IgD-negative memory B cell (primary cell): Measurements from ENCODE around the gene ACTG2. TPM values are rescaled to one million over a fixed set of nuclear protein-coding genes. Genes with fewer than 3 reads are reported as not detected.
"Not testable (repeated sequence)": the region's sequence is repeated elsewhere in the genome, so short reads cannot be mapped to it uniquely, and the experiment has no call there.

ENCODE experiments used
- H3K27ac Mint-ChIP-seq, 3 donors: one replicate each; pipeline ENCODE4 v1.8.0; 2020 to 2022; ENCODE audit warnings: mild to moderate bottlenecking in 3 of 3, mixed read lengths in 3 of 3, moderate library complexity in 1 of 3
- H3K27me3 Mint-ChIP-seq: one replicate; pipeline ENCODE4 v1.8.0; 2021; ENCODE audit warnings: mixed read lengths
- H3K36me3 Mint-ChIP-seq: one replicate; pipeline ENCODE4 v1.8.0; 2020; ENCODE audit warnings: mild to moderate bottlenecking, mixed read lengths
- H3K4me1 Mint-ChIP-seq, 3 donors: one replicate each; pipeline ENCODE4 v1.8.0; 2020 to 2022; ENCODE audit warnings: mixed read lengths in 3 of 3, mild to moderate bottlenecking in 1 of 3
- H3K4me3 Mint-ChIP-seq, 4 donors: one replicate each; pipeline ENCODE4 v1.8.0; 2020 to 2022; ENCODE audit warnings: mild to moderate bottlenecking in 4 of 4, mixed read lengths in 4 of 4, moderate library complexity in 3 of 4
- H3K9me3 Mint-ChIP-seq, 3 donors: one replicate each; pipeline ENCODE4 v1.8.0; 2020 to 2021; ENCODE audit warnings: mixed read lengths in 3 of 3, mild to moderate bottlenecking in 1 of 3
- polyA plus RNA-seq: library from polyadenylated mRNA; unstranded; fragments of 300-500 nt; fragmentation: Illumina TruSeq; gene quantifications from one replicate; pipeline ENCODE4 v1.2.3, GENCODE V29; 2021

The ACTG2 gene
- not detected for polyA plus RNA-seq

- Mint-ChIP-seq H3K9me3 (no peaks in the 10 kb centered on the region), H3K36me3 (no peaks in the 10 kb centered on the region), H3K27ac (no peak within 1 kb of the TSS), H3K4me1 (peaks cover 0 to 2% (median 1%) of the 10 kb centered on the region in 3 donors), H3K27me3 (peaks cover 2% of the 10 kb centered on the region), H3K4me3 (no peak within 1 kb of the TSS)
Observed at GRCh38 chr2:73892631-73893329, at the start of gene ACTG2. ACTG2 (plus strand) TSS chr2:73893008; CDS start chr2:73901312, 8,304 bp downstream.

GRCh38 chr2:73844087-73844486, 48.7 kb upstream of the ACTG2 start:
- peak overlapping the region in 1 of 3 donors; percentile 43 for H3K27ac Mint-ChIP-seq
- peaks cover 5% of the 10 kb centered on the region for H3K36me3 Mint-ChIP-seq
- H3K27me3 Mint-ChIP-seq = no peaks in the 10 kb centered on the region
- no peaks in the 10 kb centered on the region for H3K9me3 Mint-ChIP-seq
- peaks cover 0 to 5% (median 2%) of the 10 kb centered on the region in 3 donors for H3K4me1 Mint-ChIP-seq
- no peak overlapping the region for H3K4me3 Mint-ChIP-seq

GRCh38 chr2:73850009-73850408, 42.8 kb upstream of the ACTG2 start:
- no peaks in the 10 kb centered on the region for H3K4me1 Mint-ChIP-seq
- H3K27ac Mint-ChIP-seq = no peak overlapping the region
- no peaks in the 10 kb centered on the region for H3K27me3 Mint-ChIP-seq
- no peaks in the 10 kb centered on the region for H3K9me3 Mint-ChIP-seq
- H3K4me3 Mint-ChIP-seq = no peak overlapping the region
- H3K36me3 Mint-ChIP-seq = peaks cover 10% of the 10 kb centered on the region

GRCh38 chr2:73851274-73851673, 41.5 kb upstream of the ACTG2 start:
- Mint-ChIP-seq H3K9me3 (peaks cover 0 to 2% (median 0%) of the 10 kb centered on the region in 3 donors), H3K4me1 (peaks cover 3 to 7% (median 6%) of the 10 kb centered on the region in 3 donors), H3K27ac (no peak overlapping the region), H3K4me3 (no peak overlapping the region), H3K27me3 (no peaks in the 10 kb centered on the region), H3K36me3 (peaks cover 22% of the 10 kb centered on the region)

- no peak overlapping the region for H3K4me3 Mint-ChIP-seq
- peaks cover 0 to 2% (median 0%) of the 10 kb centered on the region in 3 donors for H3K9me3 Mint-ChIP-seq
- H3K27me3 Mint-ChIP-seq = no peaks in the 10 kb centered on the region
- peaks cover 9 to 15% (median 14%) of the 10 kb centered on the region in 3 donors for H3K4me1 Mint-ChIP-seq
- peaks cover 22% of the 10 kb centered on the region for H3K36me3 Mint-ChIP-seq
- H3K27ac Mint-ChIP-seq = no peak overlapping the region
Observed at GRCh38 chr2:73852020-73852419, 40.8 kb upstream of the ACTG2 start.

- Mint-ChIP-seq H3K4me3 (no peak overlapping the region), H3K27me3 (no peaks in the 10 kb centered on the region), H3K36me3 (peaks cover 20% of the 10 kb centered on the region), H3K9me3 (peaks cover 0 to 2% (median 0%) of the 10 kb centered on the region in 3 donors), H3K4me1 (peaks cover 9 to 19% (median 15%) of the 10 kb centered on the region in 3 donors), H3K27ac (no peak overlapping the region)
Observed at GRCh38 chr2:73855526-73855925, 37.3 kb upstream of the ACTG2 start.

GRCh38 chr2:73856214-73856613, 36.6 kb upstream of the ACTG2 start:
- Mint-ChIP-seq H3K27ac (no peak overlapping the region), H3K36me3 (peaks cover 25% of the 10 kb centered on the region), H3K9me3 (peaks cover 0 to 2% (median 0%) of the 10 kb centered on the region in 3 donors), H3K4me3 (no peak overlapping the region), H3K4me1 (peaks cover 9 to 19% (median 15%) of the 10 kb centered on the region in 3 donors), H3K27me3 (no peaks in the 10 kb centered on the region)

- H3K4me1 Mint-ChIP-seq = peaks cover 9 to 19% (median 15%) of the 10 kb centered on the region in 3 donors
- H3K36me3 Mint-ChIP-seq = peaks cover 28% of the 10 kb centered on the region
- H3K27ac Mint-ChIP-seq = no peak overlapping the region
Observed at GRCh38 chr2:73859721-73860586, 32.9 kb upstream of the ACTG2 start.

GRCh38 chr2:73862987-73863386, 29.8 kb upstream of the ACTG2 start:
- H3K9me3 Mint-ChIP-seq = no peaks in the 10 kb centered on the region

More at GRCh38 chr2:73859721-73860586, 32.9 kb upstream of the ACTG2 start:
- Mint-ChIP-seq H3K9me3 (peaks cover 0 to 2% (median 0%) of the 10 kb centered on the region in 3 donors), H3K4me3 (no peak overlapping the region), H3K27me3 (no peaks in the 10 kb centered on the region)

GRCh38 chr2:73868204-73868978, 24.4 kb upstream of the ACTG2 start:
- no peak overlapping the region for H3K27ac Mint-ChIP-seq
- no peak overlapping the region for H3K4me3 Mint-ChIP-seq
- peaks cover 11% of the 10 kb centered on the region for H3K36me3 Mint-ChIP-seq
- H3K27me3 Mint-ChIP-seq = no peaks in the 10 kb centered on the region
- no peaks in the 10 kb centered on the region for H3K9me3 Mint-ChIP-seq
- H3K4me1 Mint-ChIP-seq = peaks cover 0 to 1% (median 0%) of the 10 kb centered on the region in 3 donors

More at GRCh38 chr2:73862987-73863386, 29.8 kb upstream of the ACTG2 start:
- Mint-ChIP-seq H3K4me3 (no peak overlapping the region), H3K36me3 (peaks cover 20% of the 10 kb centered on the region), H3K27ac (no peak overlapping the region), H3K4me1 (no peaks in the 10 kb centered on the region), H3K27me3 (no peaks in the 10 kb centered on the region)

GRCh38 chr2:73870084-73870483, 22.7 kb upstream of the ACTG2 start:
- Mint-ChIP-seq H3K36me3 (peaks cover 5% of the 10 kb centered on the region), H3K27ac (no peak overlapping the region), H3K4me3 (no peak overlapping the region), H3K9me3 (no peaks in the 10 kb centered on the region), H3K27me3 (no peaks in the 10 kb centered on the region), H3K4me1 (peaks cover 0 to 1% (median 0%) of the 10 kb centered on the region in 3 donors)

- Mint-ChIP-seq H3K4me3 (no peak overlapping the region), H3K27me3 (peaks cover 1% of the 10 kb centered on the region), H3K36me3 (no peaks in the 10 kb centered on the region), H3K9me3 (no peaks in the 10 kb centered on the region), H3K4me1 (peaks cover 0 to 5% (median 2%) of the 10 kb centered on the region in 3 donors), H3K27ac (no peak overlapping the region)
Observed at GRCh38 chr2:73877071-73877802, 15.6 kb upstream of the ACTG2 start.

- not testable (repeated sequence) for H3K9me3 Mint-ChIP-seq, H3K27ac Mint-ChIP-seq, H3K4me3 Mint-ChIP-seq, H3K4me1 Mint-ChIP-seq, H3K36me3 Mint-ChIP-seq, H3K27me3 Mint-ChIP-seq
Observed at GRCh38 chr2:73877984-73878383, 14.8 kb upstream of the ACTG2 start.

GRCh38 chr2:73885406-73885805, 7.4 kb upstream of the ACTG2 start:
- no peaks in the 10 kb centered on the region for H3K9me3 Mint-ChIP-seq
- H3K4me1 Mint-ChIP-seq = no peaks in the 10 kb centered on the region
- H3K4me3 Mint-ChIP-seq = no peak overlapping the region
- no peaks in the 10 kb centered on the region for H3K36me3 Mint-ChIP-seq
- no peak overlapping the region for H3K27ac Mint-ChIP-seq
- peaks cover 15% of the 10 kb centered on the region for H3K27me3 Mint-ChIP-seq
